Lower leg skin (tissue), 3 donors: ENCODE results near the gene SLC9C1.

Source experiments
- CTCF ChIP-seq, 3 donors: fragments of 450-650 bp; IDR thresholded peaks; one replicate each; pipeline ENCODE4 v1.5.1; 2016; ENCODE audit warnings: antibody characterized with exemption in 3 of 3, mild to moderate bottlenecking in 3 of 3, moderate library complexity in 2 of 3
- POLR2A ChIP-seq, 2 donors: fragments of 450-650 bp; IDR thresholded peaks; one replicate each; pipeline ENCODE4 v1.6.1; 2016 to 2017; ENCODE audit warnings: antibody characterized with exemption in 2 of 2, mild to moderate bottlenecking in 1 of 2, moderate library complexity in 1 of 2

GRCh38 chr3:112308151-112308911 lies 14.3 kb upstream of the SLC9C1 start:
- no peak for TF ChIP-seq POLR2A (IDR thresholded peaks at IDR 0.05)
- TF ChIP-seq CTCF (IDR thresholded peaks at IDR 0.05) = no peak
